Left hindlimb (tissue), 1 donor: ENCODE results near the gene AZU1.
"Not testable (repeated sequence)": the region's sequence is repeated elsewhere in the genome, so short reads cannot be mapped to it uniquely, and the experiment has no call there.

Source experiments
- DNase-seq: peaks from one replicate; pipeline ENCODE4 v3.0.0-alpha.2; 2018

AZU1 gene

DNA sequence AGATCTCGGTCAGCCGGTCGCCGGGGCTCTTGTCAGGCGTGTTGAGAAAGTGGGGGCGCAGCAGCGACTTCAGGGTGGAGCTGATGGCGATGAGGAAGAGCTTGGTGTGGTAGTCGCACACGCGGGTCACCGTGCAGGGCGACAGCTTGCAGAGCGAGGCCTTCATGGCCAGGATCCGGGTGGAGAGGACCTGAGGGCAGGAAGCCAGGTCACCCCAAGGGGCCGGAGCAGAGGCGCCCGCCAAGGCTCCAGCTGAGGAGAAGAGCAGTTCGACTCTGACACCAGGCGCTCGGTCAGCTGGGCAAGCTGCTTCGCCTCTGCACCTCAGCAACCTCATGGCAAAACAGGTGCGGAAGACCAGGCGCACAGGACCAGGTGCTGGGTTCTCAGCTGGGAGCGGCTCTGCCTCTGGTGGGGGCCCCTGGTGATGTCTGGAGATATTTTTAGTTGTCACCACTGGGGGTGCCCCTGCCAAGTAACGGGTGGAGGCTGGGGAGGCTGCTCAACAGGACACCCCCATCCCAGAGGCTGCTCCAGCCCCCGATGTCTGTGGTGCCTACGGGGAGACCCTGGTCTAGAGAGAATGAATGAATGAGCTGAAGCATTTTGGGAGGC lies 47.7 kb downstream of the AZU1 start:
- DNase-seq, result no peak

DNA sequence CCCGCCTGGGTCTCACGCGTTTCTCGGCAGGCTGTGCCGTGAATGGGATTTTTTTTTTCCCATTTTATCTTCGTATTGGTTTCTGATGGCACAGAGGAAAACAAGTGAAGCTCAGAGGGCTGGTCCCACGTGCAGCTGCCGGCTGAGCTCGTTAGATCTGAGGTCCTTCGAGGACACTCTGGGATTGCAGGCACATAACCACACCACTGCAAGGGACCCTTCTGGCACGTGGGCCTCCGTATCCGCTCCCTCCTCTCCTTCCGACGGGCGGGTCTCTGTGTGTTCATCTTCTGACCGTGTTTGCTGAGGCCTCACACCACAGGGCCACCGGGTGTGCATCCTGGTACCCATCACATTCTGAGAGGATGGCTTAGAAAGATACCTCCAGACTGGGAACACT lies 48.5 kb downstream of the AZU1 start:
- DNase-seq, result no peak

DNA sequence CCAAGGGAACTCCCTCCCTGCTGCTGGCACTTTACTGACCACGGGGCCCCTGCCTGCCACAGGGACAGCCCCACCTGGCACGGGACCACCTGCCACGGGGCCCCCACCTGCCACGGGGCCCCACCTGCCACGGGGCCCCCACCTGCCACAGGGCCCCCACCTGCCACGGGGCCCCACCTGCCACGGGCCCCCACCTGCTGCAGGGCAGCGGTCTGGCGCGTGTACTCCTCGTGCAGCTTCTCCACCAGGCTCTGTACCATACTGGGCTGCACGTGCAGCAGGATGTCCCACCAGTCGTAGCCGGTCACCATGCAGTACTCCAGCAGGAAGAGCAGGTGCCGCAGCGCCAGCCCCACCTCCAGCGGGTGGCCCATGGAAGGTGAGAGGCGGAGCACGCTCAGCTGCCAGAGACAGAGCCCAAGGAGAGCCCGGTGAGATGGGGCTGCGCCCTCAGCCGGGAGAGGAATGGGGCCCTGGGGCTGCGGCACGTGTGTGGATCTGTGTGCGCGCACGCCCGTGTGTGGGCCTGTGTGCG lies 49.2 kb downstream of the AZU1 start:
- DNase-seq, result no peak

DNA sequence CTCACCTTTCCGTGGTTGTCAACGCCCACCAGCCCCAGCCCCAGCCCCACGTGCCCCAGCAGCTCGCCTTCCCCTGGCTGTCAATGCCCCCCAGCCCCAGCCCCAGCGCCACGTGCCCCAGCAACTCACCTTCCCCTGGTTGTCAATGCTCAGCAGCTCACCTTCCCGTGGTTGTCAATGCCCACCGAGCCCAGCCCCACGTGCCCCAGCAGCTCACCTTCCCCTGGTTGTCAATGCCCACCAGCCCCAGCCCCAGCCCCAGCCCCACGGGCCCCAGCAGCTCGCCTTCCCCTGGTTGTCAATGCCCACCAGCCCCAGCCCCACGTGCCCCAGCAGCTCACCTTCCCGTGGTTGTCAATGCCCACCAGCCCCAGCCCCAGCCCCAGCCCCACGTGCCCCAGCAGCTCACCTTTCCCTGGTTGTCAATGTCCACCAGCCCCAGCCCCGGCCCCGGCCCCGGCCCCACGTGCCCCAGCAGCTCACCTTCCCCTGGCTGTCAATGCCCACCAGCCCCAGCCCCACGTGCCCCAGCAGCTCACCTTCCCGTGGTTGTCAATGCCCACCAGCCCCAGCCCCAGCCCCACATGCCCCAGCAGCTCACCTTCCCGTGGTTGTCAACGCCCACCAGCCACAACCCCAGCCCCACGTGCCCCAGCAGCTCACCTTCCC lies 50.5 kb downstream of the AZU1 start:
- not testable (repeated sequence) for DNase-seq

DNA sequence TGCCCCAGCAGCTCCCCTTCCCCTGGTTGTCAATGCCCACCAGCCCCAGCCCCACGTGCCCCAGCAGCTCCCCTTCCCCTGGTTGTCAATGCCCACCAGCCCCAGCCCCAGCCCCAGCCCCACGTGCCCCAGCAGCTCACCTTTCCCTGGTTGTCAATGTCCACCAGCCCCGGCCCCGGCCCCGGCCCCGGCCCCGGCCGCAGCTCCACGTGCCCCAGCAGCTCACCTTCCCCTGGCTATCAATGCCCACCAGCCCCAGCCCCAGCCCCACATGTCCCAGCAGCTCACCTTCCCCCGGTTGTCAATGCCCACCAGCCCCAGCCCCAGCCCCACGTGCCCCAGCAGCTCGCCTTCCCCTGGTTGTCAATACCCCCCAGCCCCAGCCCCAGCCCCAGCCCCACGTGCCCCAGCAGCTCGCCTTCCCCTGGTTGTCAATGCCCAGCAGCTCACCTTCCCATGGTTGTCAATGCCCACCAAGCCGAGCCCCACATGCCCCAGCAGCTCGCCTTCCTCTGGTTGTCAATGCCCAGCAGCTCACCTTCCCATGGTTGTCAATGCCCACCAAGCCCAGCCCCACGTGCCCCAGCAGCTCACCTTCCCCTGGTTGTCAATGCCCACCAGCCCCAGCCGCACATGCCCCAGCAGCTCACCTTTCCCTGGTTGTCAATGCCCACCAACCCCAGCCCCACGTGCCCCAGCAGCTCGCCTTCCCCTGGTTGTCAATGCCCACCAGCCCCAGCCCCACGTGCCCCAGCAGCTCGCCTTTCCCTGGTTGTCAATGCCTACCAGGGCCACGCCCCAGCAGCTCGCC lies 51.3 kb downstream of the AZU1 start:
- not testable (repeated sequence) for DNase-seq

DNA sequence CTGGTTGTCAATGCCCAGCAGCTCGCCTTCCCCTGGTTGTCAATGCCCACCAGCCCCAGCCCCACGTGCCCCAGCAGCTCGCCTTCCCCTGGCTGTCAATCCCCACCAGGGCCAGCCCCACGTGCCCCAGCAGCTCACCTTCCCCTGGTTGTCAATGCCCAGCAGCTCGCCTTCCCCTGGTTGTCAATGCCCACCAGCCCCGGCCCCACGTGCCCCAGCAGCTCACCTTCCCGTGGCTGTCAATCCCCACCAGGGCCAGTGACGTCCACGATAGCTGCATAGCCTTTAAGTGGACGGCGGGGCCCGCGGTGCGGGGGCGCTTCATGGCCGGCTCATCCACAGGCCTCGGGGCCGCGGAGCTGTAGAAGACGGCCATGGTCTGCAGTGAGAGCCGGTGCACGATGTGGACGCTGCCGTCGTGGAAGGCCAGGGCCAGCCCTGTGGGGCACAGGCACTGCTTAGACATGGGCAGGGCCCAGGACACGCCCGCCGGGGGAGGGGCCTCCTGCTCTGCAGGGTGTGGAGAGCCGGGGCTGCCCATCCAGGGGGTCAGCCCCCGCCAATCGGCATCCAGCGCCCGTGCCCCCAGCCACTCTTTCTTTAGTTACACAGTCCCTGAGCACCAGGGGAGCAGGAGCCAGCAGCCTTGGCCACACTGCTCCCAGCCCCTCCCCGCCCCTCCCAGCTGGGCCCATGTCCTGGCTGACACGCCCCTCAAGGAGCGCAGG lies 52.2 kb downstream of the AZU1 start:
- no peak for DNase-seq
